GM19468 (cell line): ENCODE results near the gene PIK3R5.
"Not testable (repeated sequence)": the region's sequence is repeated elsewhere in the genome, so short reads cannot be mapped to it uniquely, and the experiment has no call there.

Experiments used
- ATAC-seq: cut with Tn5 transposase; IDR thresholded peaks from one replicate; pipeline ENCODE4 v1.9.1; 2021; ENCODE audit warnings: mild to moderate bottlenecking, moderate library complexity, moderate number of reproducible peaks; ENCODE audit not compliant: unreplicated experiment; ENCODE audit errors: extremely low read depth

The PIK3R5 gene

DNA sequence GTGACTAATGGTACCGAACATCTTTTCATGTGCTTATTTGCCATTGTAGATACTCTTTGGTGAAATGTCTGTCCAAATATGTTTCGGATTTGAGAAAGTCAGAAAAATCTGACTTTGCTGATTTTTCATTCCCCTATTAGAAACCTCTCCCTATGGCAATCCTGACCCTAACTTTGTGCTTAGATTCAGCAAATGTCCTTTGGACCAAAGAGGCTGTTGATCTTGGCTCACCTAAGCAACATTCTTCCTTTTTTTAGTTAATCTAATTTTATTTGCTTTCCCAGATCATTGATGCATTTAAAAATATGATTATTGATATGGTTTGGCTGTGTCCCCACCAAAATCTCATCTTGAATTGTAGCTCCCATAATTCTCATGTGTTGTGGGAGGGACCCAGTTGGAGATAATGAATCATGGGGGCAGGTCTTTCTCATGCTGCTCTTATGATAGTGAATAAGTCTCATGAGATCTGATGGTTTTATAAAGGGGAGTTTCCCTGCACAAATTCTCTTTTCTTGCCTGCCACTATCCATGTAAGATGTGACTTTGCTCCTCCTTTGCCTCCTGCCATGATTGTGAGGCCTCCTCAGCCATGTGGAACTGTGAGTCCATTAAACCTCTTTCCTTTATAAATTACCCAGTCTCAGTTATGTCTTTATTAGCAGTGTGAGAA is 22.9 kb upstream of the PIK3R5 start:
- not testable (repeated sequence) for ATAC-seq

DNA sequence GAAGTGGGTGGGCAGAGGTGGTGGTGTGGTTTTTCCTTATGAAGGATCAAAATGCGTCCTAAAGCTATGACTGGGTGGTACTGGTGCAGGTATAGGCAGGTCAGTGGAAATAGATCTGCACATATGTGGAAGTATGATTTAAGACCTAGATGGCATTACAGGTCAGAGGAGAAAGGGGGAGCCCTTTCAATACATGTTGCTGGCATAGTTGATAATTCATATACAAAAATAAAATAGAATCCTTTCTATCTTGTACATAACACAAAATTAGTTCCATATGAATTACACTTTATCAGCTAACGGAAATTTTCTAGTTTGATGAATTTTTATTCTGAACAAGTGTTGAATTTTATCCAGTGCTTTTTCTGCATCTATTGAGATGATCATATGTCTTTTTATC is 20.8 kb upstream of the PIK3R5 start:
- no peak for ATAC-seq

DNA sequence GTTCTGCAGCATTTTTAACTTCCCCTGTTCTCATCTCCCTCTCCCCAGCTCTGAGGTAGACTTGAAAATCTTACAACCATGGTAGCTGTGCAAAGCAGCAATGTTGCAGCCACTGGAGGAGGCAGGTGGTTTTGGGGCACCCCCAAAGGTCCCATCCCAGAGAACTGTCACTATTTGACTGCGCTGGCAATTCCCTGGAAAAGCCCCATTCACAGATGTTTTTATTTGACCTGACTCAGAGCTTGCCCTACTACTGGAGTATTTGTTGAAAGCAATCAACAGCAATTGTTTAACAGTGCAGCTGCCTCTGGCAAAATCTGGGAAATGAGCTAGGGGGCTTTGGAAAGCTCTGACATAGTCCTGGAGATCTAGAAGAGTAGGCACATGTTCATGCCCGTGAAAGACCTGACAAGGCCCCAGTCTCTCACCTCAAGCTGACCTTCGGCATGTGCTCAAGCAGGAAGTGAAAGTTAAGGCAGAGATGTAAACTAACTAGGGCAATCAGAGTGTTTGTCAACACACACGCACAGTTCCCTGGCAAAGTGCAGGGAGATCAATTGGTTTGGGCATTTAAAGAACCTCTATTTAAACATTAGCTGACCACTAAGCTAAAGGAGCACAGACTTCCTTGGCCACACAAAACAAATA is 19.7 kb upstream of the PIK3R5 start:
- no peak for ATAC-seq

DNA sequence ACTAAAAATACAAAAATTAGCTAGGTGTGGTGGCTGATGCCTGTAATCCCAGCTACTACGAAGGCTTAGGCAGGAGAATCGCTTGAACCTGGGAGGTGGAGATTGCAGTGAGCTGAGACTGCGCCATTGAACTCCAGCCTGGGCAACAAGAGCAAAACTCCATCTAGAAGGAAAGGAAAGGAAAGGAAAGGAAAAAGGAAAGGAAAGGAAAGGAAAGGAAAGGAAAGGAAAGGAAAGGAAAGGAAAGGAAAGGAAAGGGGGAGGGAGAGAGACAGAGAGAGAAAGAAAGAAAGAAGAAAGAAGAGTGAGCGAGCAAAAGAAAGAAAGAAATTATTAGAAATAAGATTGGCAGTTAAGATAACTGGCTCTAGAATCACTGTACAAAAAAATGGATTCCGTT is 18.7 kb upstream of the PIK3R5 start:
- ATAC-seq, result not testable (repeated sequence)

DNA sequence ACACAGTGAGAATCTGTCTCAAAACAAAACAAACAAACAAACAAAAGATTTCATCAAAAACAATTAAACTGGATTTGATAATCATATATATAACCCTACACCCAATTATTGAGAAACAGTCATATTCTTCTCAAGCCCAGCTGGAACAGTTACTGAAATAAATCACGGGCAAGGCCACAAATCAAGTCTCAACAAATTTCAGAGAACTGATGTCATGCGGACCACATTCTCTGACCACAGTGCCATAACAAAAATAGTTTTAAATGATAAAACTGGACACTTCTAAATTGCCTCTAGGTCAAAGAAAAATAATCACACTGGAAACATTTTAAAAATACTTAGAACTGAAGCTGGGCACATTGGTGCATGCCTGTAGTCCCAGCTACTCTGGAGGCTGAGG is 15.9 kb upstream of the PIK3R5 start:
- ATAC-seq, result no peak

DNA sequence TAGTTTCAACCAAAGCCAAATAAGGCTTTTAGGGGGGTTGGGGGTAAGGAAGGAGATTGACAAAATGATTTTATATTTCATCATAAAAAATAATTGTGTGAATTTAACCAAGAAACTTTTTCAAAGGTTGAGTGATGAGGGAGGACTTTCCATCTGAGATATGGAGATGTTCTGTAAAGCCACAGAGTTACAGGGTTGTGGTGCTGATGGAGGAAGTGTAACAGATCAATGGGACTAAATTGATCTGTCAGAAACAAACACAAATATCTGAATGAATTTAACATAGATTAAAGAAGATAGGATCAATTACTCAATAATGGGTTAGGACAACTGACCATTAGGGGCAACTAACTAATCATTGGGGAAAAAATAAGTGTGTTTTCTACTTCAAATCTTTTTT is 14.2 kb upstream of the PIK3R5 start:
- ATAC-seq, result no peak

DNA sequence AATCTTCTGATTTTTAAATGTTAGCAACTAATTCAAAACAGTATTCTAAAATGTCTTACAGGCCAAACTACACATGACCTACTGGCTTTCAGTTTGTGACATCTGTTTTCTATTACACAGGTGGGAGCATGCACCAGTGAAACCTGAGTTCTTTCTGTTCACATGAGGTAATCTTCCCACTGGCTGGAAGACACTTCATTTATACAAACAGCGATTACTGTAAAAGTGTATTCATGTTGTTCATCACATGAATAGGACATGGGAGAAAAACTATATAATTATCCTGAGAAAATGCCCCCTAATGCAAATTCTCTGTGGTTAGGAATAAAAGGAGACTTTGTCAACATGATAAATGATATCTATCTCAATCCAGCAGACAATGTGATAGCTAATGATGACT is 11.1 kb upstream of the PIK3R5 start:
- ATAC-seq, result no peak

DNA sequence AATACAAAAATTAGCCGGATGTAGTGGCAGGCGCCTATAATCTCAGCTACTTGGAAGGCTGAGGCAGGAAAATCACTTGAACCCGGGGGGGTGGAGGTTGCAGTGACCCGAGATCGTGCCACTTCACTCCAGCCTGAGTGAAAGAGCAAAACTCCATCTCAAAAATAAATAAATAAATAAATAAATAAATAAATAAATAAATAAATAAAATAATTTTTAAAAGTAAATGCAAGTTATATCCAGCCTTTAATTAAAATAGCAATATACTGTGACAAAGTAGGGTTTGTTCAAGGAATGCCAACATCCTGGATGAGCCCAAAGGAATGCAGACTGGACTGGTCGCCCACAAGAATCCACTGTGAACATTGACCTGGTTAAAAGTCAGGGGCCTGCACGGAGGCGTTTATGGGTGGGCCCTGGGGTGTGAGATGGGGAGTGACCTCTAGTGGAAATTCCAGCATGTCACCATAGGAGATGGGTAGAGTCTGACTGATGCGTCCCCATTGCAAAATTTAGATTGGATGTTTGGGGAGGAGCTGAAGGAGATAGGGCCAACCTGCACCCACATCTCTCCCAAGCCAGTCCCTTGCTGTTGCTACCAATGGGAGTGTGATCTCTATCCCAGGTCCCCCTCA is 9.7 kb upstream of the PIK3R5 start:
- ATAC-seq, result no peak

DNA sequence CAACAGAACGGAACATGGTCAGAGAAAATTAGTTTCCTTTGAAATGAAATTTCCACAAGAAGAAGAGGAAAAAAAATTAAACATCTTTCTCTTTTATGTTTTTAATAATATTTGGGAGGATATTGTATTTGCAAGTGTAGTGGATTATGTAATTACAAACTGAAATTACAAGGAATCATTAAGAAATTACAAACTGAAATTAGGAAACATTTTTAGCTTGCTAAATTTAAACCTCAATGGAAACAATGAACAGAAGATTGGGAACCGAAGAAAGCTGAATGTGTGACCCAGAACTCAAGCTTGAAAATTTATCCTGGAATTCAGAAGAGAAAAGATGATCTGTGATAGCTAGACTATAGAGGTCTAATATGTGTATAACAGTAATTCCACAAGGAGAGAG is 4.4 kb upstream of the PIK3R5 start:
- ATAC-seq, result no peak

DNA sequence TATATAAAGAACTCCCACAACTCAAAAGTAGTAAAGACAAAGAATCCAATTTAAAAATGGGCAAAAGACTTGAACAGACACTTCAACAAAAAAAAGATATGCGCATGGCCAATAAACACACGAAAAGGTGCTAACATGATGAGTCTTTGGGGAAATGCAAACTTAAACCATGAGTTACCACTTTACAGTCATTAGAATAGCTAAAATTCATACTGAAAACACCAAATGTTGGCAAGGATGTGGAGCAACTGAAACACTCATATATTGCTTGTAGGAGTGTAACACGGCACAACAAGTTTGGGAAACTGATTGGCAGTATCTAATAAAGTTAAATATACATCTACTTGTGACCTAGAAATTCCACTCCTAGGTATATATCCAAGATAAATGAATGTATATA is 3.0 kb upstream of the PIK3R5 start:
- ATAC-seq, result no peak

DNA sequence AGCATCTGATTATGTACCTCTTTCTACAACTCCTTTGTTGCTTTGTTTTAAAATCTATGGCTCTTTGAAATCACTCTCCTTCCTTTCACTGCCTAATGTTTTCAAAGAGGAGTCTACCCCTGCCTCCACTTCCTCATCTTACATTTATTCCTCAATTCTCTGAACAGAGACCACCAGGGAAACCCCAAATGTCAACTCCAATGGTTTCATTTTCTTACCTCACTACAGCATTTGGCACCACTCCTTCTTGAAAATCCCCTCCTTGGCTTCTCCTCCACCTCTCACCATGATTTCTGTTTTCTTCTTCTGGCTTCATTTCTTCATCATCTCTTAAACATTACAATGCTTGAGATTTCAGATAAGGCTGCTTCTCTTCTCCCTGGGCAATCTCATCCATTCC is 2.4 kb upstream of the PIK3R5 start:
- no peak for ATAC-seq

DNA sequence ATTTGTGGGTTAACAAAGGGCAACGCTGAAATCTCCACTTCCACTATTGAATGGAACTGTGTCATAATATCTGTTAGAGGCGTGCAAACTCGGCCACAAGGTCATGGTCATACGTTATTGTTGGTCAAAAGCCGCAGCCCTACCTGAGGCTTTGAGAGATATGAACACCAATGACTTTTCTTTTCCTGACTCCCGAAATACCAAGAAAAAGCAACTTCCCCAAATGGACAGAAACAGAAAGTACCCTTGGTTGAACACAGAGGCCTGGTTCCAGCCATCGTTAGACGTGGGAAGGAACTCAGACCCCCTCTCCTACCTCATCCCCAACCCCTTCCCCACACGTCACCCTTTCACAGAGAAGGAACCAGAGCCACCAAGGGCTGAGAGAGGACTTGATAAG is 1.4 kb upstream of the PIK3R5 start:
- no peak for ATAC-seq

DNA sequence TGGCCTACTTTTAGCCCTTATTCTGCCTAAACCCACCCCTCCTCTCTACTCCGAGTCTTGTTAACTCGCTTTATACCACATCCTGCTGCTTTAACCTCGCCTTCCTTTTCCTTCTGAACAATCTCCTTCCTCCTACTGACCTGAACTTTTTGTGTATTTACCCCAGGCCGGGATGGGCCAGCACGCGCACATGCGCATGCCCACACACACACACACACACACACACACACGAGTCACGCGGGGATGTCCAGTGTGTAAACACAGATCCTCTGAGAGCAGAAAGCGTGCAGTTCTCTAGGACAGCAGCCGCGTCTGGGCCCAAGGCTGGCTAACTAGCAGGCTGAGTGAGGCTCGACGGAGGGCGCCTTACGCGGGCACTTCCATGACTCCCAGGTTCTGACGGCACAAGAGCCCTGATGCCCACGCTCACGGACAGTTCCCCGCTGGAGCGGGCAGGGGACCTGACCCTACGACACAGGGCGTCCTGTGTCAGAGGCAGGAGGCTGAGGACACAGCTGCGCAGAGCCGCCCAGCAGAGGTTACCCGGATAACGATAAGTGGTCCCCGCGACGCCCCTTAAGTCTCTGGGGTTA is 610 bp downstream of the PIK3R5 start:
- no peak for ATAC-seq

DNA sequence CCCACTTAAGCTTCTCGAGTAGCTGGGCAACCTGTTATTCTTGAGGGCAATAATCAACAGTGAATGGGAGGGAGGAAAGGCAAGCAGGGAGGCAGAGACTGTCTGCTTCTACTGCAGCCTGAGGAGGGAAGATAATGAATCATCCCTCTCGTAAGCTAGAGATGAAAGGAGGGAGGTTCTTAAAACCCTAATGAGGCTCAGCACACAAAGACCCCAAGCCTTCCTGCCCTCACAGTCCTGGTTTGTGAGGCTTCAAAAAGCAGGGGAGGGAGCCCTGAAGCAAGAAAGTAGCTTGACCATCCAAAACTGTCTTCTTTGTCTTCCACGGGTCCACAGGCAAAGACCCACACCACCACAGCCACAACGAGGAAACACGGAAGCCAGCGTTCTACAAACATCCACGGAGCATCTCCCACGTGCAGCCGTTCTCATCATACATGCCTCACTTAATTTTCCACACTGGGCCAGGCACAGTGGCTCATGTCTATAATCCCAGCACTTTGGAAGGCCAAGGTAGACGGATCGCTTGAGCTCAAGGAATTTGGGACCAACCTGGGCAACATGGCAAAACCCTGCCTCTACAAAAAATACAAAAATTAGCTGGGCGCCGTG is 1.8 kb downstream of the PIK3R5 start:
- no peak for ATAC-seq

DNA sequence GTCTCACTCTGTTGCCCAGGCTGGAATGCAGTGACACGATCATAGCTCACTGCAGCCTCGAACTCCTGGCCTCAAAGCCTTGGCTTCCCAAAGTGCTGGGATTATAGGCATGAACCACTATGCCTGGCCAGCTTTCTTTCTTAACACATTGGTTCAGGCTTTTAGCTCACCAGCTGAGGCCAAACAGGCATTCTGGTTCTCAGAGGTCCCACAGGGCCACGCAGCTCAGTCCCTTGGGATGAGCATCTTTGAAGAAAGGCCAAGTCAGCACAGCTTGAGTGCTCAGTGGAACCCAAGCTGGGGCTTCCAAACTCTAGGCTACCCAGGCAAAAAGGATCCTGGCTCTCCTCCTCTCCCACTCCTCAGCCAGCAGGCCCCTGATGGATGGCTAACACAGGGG is 2.5 kb downstream of the PIK3R5 start:
- ATAC-seq, result no peak

DNA sequence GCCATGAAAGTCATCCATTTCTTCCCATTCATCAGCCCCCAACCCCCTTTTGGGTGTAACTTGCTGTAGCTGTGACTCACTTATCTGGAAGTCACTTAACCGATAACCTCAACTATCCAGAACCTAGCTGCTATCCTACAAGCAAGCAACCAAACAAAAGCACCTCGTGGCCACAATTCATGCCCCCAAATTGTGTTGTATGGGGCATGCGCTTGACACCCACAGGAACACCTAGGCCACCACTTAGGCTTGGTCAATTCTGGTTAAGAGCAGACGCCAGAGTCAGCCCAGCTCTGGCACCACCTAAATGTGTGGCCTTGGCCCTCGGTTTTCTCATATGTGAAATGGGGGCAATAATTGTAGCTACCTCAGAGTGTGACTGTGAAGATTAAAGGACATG is 3.7 kb downstream of the PIK3R5 start:
- no peak for ATAC-seq

DNA sequence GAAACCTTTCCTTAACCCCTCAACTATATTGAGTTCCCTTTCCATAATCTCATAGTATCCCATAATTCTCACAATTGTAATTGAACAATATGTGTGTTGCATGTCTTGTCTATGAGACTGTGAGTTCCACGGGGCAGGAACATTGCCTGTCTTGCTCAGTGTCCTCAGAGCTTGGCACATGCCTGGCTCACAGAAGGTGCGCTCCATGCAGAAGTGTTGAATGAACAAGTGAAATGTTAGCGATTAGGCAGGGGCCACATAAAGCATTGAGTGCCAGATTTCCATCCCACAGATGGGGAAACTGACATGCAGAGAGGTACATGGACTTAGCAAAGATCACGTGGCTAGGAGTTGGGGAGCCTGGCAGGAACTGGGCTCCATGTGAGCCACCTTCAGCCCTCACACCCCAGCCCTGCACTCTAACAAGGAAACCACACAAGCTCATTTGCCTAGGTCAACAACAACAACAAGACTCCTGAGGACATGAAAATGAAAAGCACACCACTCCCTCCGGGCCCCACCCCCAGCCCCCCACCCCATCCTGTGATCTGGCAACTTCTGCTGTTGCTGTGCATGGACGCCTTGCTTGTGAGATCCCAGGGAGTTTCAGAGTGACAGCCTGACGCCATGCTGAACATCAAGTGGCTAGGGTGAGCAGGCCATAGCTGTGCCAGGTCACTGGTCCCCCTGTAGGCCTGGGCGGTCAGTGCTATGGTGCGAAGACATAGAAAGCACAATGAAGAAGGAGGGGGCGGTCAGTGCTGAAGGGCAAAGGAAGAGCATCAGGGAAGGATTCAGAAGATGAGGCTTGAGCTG is 5.0 kb downstream of the PIK3R5 start:
- no peak for ATAC-seq

DNA sequence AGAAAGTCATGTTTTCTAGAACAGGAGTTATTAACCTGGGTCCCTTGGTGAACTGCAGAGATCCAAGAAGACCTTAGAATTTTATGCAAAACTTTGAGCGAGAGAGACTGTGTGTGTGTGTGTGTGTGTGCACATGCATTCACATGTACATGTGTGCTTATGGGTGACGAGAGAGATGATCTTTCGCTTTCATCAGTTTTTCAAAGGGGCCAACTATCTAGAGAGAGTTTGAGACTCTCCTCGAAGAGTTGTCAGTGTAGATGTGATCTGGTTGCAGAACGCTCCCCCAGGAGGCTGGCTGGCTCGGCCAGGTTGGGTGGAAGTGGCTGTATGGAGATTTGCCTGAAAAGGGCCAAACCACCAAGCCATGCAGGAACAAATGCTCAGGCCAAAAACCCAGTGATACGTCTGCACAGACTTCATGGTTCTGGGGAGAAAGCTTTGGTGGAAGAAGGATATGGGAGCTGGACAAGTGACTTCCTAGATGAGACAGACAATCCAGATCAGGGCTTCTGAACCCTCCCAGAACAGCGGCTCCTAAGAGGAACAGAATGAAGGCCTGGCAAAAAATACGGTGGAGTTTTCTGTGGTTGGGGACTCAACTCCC is 6.1 kb downstream of the PIK3R5 start:
- ATAC-seq, result no peak

DNA sequence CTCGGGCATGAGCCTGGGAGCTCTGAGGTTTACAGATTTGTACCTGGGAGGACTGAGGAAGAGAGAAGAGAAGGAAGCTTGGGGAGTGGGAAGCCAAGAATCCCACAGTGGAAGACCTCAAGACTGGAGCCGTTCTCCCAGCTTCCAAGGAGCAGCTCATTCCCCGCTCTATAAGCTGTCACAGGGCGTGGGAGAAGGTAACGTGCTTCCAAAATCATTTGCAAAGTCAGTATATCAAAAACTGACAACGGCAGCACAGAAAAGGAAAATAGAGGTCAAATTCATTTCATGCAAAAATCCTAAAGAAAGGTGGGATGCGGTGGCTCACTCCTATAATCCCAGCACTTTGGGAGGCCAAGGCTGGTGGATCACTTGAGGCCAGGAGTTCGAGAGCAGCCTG is 7.8 kb downstream of the PIK3R5 start:
- ATAC-seq, result no peak

DNA sequence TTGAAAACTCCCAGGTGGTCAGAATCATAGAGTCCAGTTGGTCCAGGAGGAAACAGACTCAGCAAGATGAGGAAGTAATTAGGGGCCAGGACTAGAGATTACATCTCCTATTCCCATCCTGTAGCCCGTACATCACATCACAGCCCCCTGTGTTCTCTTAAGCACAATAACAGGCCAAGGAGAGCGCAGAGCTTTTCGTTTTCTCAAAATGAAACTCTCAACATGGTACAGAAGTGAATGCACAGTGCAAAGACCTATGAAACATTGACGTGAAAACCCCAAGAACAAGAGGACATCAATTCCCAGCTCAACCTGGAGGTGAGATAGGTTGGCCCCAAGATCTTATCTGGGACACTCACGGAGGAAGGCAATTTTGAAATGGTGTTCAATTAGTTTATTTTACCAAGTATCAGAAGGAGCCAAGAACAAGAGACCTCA is 9.0 kb downstream of the PIK3R5 start:
- no peak for ATAC-seq
